ENCODE measurements around the gene NXNL1. TPM values are rescaled to one million over a fixed set of nuclear protein-coding genes. Genes with fewer than 3 reads are reported as not detected.

The NXNL1 gene
- total RNA-seq, 1 donor from 2014 or later, result not detected

DNA sequence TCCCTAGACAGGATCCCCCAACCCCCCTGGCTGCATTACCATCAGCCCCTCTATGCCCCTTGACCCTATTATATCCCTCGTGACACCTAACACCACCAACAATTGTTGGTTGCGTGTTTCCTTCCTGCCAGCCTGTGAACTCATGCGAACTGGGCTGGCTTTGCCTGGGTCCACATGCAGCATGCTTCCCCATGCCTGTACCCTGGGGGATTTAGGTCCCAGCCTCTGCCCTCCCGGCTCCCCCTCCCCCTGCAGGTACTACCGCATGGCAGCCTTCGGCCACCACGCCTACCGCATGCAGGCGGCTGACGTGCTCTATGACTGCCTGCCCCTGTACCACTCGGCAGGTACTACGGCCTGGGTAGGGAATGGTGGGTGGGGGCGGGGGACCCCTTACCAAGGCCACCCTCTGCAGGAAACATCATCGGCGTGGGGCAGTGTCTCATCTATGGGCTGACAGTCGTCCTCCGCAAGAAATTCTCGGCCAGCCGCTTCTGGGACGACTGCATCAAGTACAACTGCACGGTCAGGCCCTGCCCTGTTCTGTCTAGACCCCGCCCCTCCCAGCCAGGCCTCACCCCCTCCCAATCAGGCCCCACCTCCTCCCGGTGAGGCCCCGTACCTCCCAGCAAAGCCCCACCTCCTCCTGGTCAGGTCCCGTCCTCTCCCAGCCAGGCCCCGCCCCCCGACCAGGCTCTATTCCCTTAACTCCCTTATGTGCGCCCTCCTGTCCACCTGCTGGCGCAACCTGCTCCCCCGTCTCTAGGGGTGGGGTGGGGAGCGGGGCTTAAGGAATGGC is 28.1 kb upstream of the NXNL1 start:
- TF ChIP-seq, protein P1, sequence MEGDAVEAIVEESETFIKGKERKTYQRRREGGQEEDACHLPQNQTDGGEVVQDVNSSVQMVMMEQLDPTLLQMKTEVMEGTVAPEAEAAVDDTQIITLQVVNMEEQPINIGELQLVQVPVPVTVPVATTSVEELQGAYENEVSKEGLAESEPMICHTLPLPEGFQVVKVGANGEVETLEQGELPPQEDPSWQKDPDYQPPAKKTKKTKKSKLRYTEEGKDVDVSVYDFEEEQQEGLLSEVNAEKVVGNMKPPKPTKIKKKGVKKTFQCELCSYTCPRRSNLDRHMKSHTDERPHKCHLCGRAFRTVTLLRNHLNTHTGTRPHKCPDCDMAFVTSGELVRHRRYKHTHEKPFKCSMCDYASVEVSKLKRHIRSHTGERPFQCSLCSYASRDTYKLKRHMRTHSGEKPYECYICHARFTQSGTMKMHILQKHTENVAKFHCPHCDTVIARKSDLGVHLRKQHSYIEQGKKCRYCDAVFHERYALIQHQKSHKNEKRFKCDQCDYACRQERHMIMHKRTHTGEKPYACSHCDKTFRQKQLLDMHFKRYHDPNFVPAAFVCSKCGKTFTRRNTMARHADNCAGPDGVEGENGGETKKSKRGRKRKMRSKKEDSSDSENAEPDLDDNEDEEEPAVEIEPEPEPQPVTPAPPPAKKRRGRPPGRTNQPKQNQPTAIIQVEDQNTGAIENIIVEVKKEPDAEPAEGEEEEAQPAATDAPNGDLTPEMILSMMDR (IDR thresholded peaks at IDR 0.05), result no peak
- intact Hi-C loops (cut with DNase I), result no loop called here
- no peaks in the 10 kb centered on the region for H3K27me3 ChIP-seq
- no peaks in the 10 kb centered on the region for H3K9me3 ChIP-seq
- H3K27ac ChIP-seq, result no peak overlapping the region
- no peaks in the 10 kb centered on the region for H3K4me1 ChIP-seq
- DNase-seq (ENCODE audit: low spot score in 2 of 2), result no peak
- H3K4me3 ChIP-seq, result no peak overlapping the region
- peaks cover 8 to 23% of the 10 kb centered on the region in 2 donors for H3K36me3 ChIP-seq

DNA sequence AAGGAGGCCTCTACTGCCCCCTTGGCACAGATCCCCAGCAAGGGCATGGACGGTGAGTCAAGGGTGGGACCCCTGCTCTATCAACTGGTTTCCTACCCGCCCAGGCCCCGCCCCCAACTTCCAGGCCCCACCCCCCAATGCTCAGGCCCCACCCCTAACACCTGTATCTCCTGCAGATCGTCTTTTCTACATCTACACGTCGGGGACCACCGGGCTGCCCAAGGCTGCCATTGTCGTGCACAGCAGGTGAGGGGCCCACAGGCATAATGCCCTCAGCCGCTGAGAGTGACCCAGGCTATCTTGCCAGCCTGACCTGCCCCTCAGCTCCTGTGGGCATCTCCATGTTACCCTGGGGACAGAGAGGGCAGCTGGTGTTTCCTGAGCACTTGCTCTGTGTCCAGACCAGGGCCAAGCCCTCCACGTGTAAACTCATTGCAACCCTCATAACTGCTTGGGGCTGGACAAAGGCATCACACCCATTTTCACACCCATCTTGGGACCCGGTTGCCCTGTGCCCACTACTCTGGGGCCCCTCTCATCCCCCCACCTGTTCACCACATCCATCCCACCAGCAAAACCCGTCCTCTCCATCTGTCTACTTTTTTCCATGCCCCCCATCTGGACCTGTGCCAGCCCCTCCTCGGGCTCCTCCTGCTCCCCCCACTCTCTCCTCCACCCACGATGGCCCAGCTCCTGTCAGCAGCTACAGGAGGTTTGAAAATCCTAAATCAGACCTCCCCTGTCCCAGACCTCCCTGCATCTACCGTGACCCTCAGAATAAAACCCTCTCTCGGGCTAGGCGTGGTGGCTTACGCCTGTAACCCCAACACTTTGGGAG is 26.8 kb upstream of the NXNL1 start:
- TF ChIP-seq, protein P1 (IDR thresholded peaks at IDR 0.05), result no peak
- intact Hi-C loops (cut with DNase I), result no loop called here
- Histone ChIP-seq H3K4me1 (no peaks in the 10 kb centered on the region), H3K27ac (no peak overlapping the region), H3K36me3 (peaks cover 8 to 23% of the 10 kb centered on the region in 2 donors), H3K9me3 (no peaks in the 10 kb centered on the region), H3K4me3 (no peak overlapping the region), H3K27me3 (no peaks in the 10 kb centered on the region)
- no peak for DNase-seq (ENCODE audit: low spot score in 2 of 2)

DNA sequence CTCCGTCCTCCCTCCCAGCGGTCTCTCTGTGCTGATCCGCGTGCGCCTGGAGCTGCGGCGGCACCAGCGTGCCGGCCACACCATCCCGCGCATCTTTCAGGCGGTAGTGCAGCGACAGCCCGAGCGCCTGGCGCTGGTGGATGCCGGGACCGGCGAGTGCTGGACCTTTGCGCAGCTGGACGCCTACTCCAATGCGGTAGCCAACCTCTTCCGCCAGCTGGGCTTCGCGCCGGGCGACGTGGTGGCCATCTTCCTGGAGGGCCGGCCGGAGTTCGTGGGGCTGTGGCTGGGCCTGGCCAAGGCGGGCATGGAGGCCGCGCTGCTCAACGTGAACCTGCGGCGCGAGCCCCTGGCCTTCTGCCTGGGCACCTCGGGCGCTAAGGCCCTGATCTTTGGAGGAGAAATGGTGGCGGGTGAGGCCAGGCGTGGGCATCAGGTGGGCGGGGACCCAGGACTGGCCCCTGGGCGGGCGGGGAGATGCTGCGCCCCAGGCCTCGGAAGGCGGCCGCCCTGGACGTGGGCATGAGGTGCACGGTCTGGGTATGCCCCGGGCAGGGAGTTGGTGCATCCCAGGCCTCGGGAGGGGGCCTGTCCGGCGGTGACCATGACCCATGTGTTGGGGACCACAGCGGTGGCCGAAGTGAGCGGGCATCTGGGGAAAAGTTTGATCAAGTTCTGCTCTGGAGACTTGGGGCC is 26.0 kb upstream of the NXNL1 start:
- intact Hi-C loops (cut with DNase I), result no loop called here
- no peaks in the 10 kb centered on the region for H3K27me3 ChIP-seq
- TF ChIP-seq, protein P1 (IDR thresholded peaks at IDR 0.05), result no peak
- no peaks in the 10 kb centered on the region for H3K9me3 ChIP-seq
- H3K4me1 ChIP-seq, result no peaks in the 10 kb centered on the region
- no peak overlapping the region for H3K27ac ChIP-seq
- H3K36me3 ChIP-seq, result peaks cover 8 to 23% of the 10 kb centered on the region in 2 donors
- H3K4me3 ChIP-seq, result no peak overlapping the region
- DNase-seq (ENCODE audit: low spot score in 2 of 2), result no peak

DNA sequence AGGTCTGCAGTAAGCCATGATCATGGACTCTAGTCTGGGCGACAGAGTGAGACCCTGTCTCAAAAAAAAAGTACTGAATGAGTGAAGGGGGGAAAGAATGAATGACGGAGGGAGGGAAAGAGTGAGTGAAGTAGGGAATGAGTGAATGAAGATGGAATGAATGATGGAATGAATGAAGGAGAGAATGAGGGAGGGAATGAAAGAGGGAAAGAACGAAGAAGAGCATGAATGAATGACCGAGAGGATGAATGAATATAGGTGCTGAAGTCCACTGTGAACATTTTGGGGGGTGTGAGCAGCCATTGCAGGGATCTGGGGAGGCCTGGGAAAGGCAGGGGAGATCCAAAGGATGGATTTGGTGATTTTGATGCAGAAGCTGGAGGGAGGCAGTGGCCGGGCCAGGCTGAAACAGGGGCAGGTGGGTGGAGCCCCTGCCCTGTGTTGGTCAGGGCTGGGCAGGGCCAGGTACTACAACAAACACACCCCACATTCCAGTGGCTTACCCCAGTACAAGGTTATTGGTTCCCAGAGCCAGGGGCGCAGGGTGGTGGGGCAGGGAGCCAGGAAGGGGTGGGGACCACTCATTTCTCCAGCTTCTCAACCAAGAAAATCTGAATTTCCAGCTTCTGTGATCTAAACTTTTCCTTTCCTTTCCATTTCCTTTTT is 23.9 kb upstream of the NXNL1 start:
- intact Hi-C loops (cut with DNase I), result no loop called here
- no peaks in the 10 kb centered on the region for H3K4me1 ChIP-seq
- H3K27me3 ChIP-seq, result no peaks in the 10 kb centered on the region
- peaks cover 8 to 14% of the 10 kb centered on the region in 2 donors for H3K36me3 ChIP-seq
- no peaks in the 10 kb centered on the region for H3K9me3 ChIP-seq
- no peak overlapping the region for H3K4me3 ChIP-seq
- H3K27ac ChIP-seq, result no peak overlapping the region
- DNase-seq (ENCODE audit: low spot score in 2 of 2), result no peak
- TF ChIP-seq, protein P1 (IDR thresholded peaks at IDR 0.05), result no peak

DNA sequence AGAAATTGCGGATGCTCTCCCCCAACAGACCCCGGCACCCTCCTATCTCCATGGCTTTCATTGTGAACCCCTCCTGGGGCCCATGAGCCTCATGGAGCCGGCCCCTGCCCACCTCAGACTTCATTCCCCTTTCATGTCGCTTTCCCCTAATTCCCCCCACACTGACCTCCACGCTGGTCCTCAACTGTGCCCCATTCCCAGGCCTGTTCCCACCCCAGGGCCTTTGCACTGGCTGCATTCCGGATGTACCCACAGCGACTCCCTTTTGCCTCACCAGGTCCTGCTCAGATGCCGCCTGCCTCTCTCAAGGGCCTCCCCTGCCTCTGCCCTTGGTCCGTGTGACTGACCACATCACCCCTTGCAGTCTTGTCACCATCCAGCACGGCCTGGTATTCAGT is 22.9 kb upstream of the NXNL1 start:
- TF ChIP-seq, protein P1 (IDR thresholded peaks at IDR 0.05), result no peak
- no peaks in the 10 kb centered on the region for H3K27me3 ChIP-seq
- no peaks in the 10 kb centered on the region for H3K4me1 ChIP-seq
- intact Hi-C loops (cut with DNase I), result no loop called here
- no peak overlapping the region for H3K27ac ChIP-seq
- no peaks in the 10 kb centered on the region for H3K9me3 ChIP-seq
- DNase-seq (ENCODE audit: low spot score in 2 of 2), result no peak
- H3K4me3 ChIP-seq, result no peak overlapping the region
- peaks cover 8 to 14% of the 10 kb centered on the region in 2 donors for H3K36me3 ChIP-seq
